Caco-2 (cell line): ENCODE measurements around the gene ARL8B. TPM values are rescaled to one million over a fixed set of nuclear protein-coding genes. Genes with fewer than 3 reads are reported as not detected.
A peak's percentile ranks its signal among the peaks of the same experiment; 100 is the strongest.

Experiments used
- BruUV-seq: library from RNA; stranded (reverse); fragments of 400-500 nt; replicated peaks from 2 replicates; lab custom pipeline; 2021; lab: Mats Ljungman, UMichigan
- CTCF ChIA-PET: fragments of 300-600 bp; sonication (Branson Sonifier 250); formaldehyde crosslinking; loops from one replicate; lab custom pipeline; 2022; ENCODE audit warnings: antibody characterized with exemption; lab: Charles Lee
- POLR2A ChIA-PET: fragments of 300-600 bp; sonication (Branson Sonifier 250); formaldehyde crosslinking; loops from one replicate; lab custom pipeline; 2022; ENCODE audit warnings: antibody characterized with exemption; lab: Charles Lee
- DNase-seq, 2 experiments: peaks; one replicate each; pipeline versions ENCODE4 v3.0.0 to v3.0.0-alpha.2; 2020 to 2022
- H3K27me3 ChIP-seq: replicated peaks from 2 replicates; pipeline ENCODE4 v1.6.0; 2011; ENCODE audit warnings: low read length; ENCODE audit not compliant: control insufficient read depth, insufficient read depth
- H3K36me3 ChIP-seq: 2 replicates; pipeline ENCODE4 v1.5.1; 2011; ENCODE audit warnings: low read length; ENCODE audit not compliant: control insufficient read depth, insufficient read depth
- H3K4me1 ChIP-seq: fragments of 250-450 bp; sonication (Bioruptor Pico); 2 replicates; pipeline ENCODE4 v1.5.1; 2020; ENCODE audit warnings: mild to moderate bottlenecking
- H3K4me3 ChIP-seq: 2 replicates; pipeline ENCODE4 v1.5.1; 2011; ENCODE audit warnings: low read depth, mild to moderate bottlenecking, control low read depth, low read length
- H3K9me3 ChIP-seq: fragments of 250-450 bp; sonication (Bioruptor Pico); 2 replicates; pipeline ENCODE4 v1.5.1; 2020; ENCODE audit warnings: mild to moderate bottlenecking, moderate library complexity
- H3K27ac Mint-ChIP-seq: one replicate; pipeline ENCODE4 v1.8.0; 2022; ENCODE audit warnings: mixed read lengths; ENCODE audit not compliant: unreplicated experiment
- H3K27me3 Mint-ChIP-seq: one replicate; pipeline ENCODE4 v1.8.0; 2022; ENCODE audit warnings: mixed read lengths; ENCODE audit not compliant: insufficient read depth, unreplicated experiment
- H3K36me3 Mint-ChIP-seq: one replicate; pipeline ENCODE4 v1.8.0; 2022; ENCODE audit warnings: mild to moderate bottlenecking, mixed read lengths; ENCODE audit not compliant: insufficient read depth, unreplicated experiment
- H3K4me1 Mint-ChIP-seq: one replicate; pipeline ENCODE4 v1.8.0; 2022; ENCODE audit warnings: low read depth, mixed read lengths; ENCODE audit not compliant: unreplicated experiment
- H3K4me3 Mint-ChIP-seq: one replicate; pipeline ENCODE4 v1.8.0; 2022; ENCODE audit warnings: mild to moderate bottlenecking, moderate library complexity, mixed read lengths; ENCODE audit not compliant: unreplicated experiment
- H3K9me3 Mint-ChIP-seq: one replicate; pipeline ENCODE4 v1.8.0; 2022; ENCODE audit warnings: mixed read lengths; ENCODE audit not compliant: unreplicated experiment
- CTCF ChIP-seq, 2 experiments: fragments of 200-600 bp in 1 of 2; IDR thresholded peaks; 1 replicate in 1 of 2; 2 replicates in 1 of 2; pipeline versions ENCODE4 v1.5.1 to v1.8.0; 2011 to 2022; ENCODE audit warnings: antibody characterized with exemption in 1 of 2, control low read depth in 1 of 2, inconsistent platforms in 1 of 2, low read depth in 1 of 2, low read length in 1 of 2, mild to moderate bottlenecking in 1 of 2, moderate library complexity in 1 of 2; ENCODE audit not compliant: insufficient read depth in 1 of 2, severe bottlenecking in 1 of 2, unreplicated experiment in 1 of 2
- intact Hi-C: fragments of 100-400 bp; cut with micrococcal nuclease; formaldehyde crosslinking; loops from one replicate; pipeline ENCODE4 v1.10.0; 2022; ENCODE audit not compliant: unreplicated experiment
- total RNA-seq: library from RNA; stranded (reverse); gene quantifications from 2 replicates; pipeline ENCODE4 v1.2.3, GENCODE V29; 2022

Gene ARL8B
- total RNA-seq, 1 experiment from 2014 or later = 65.0 TPM

DNA sequence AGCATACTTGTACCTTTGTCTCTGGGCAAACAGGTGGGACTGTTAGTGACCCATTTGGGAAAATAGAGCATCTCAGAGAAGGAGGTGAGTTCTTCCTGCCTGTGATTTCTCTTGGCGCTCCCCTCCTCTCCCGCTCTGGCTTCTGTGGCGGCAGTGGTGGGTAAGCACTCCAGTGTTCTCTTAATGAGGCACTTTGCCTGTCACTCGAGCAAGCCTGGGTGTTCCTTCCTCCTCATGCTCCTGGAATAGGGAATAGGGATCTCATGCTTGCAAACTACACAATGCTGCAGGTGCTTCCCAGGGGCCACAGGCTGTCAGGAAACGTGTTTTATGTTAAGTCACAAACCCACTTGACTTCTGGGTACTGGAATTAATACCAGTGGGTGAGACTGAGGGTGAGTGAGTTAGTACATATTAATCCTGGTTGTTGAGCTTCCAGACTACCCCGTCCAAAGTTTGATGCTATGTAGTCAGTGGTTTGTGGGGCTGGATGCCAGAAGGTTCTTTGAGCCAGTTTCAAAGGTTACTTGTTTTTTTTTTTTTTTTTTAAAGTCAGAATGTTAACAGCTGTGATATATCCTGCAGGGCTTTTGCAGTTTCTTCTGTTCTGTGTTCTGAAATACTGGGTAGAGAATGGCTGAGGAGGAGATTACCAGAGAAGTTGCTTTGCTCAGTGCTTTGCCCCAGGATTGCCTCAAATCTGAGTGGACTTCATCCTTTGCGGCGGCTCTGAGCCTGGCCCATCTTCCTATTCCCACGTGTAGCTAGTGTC lies 95.9 kb downstream of the ARL8B start:
- Mint-ChIP-seq H3K27ac (peak overlapping the region; percentile 22), H3K36me3 (peaks cover 55% of the 10 kb centered on the region), H3K27me3 (no peaks in the 10 kb centered on the region), H3K4me1 (peaks cover 6% of the 10 kb centered on the region), H3K9me3 (no peaks in the 10 kb centered on the region), H3K4me3 (no peak overlapping the region)
- H3K4me3 ChIP-seq = no peak overlapping the region
- intact Hi-C loops = no loop called here
- H3K36me3 ChIP-seq = peaks cover 2% of the 10 kb centered on the region
- no peaks in the 10 kb centered on the region for H3K4me1 ChIP-seq
- H3K9me3 ChIP-seq = no peaks in the 10 kb centered on the region
- TF ChIP-seq CTCF (IDR thresholded peaks at IDR 0.05; ENCODE audit: insufficient read depth in 1 of 2, low read depth in 1 of 2, low read length in 1 of 2, severe bottlenecking in 1 of 2, unreplicated experiment in 1 of 2) = no peak
- no peaks in the 10 kb centered on the region for H3K27me3 ChIP-seq
- no TSS peak for BruUV-seq
- POLR2A ChIA-PET = no interaction called here
- DNase-seq = no peak
- CTCF ChIA-PET = no interaction called here

GRCh38 chr3:5218815-5219214 lies 96.7 kb downstream of the ARL8B start:
- no peaks in the 10 kb centered on the region for H3K4me1 ChIP-seq
- ChIA-PET POLR2A (no interaction called here), CTCF (interaction anchor here (0.8 kb wide), 1 partner anchor 16 kb away, joined by 3 read pairs; no protein-coding TSS in a partner anchor)
- no TSS peak for BruUV-seq
- Mint-ChIP-seq H3K36me3 (peaks cover 48% of the 10 kb centered on the region), H3K27me3 (no peaks in the 10 kb centered on the region), H3K9me3 (no peaks in the 10 kb centered on the region), H3K4me3 (no peak overlapping the region), H3K4me1 (peaks cover 6% of the 10 kb centered on the region), H3K27ac (peak overlapping the region; percentile 22)
- DNase-seq = no peak
- H3K27me3 ChIP-seq = no peaks in the 10 kb centered on the region
- intact Hi-C loops = no loop called here
- H3K36me3 ChIP-seq = peaks cover 2% of the 10 kb centered on the region
- H3K4me3 ChIP-seq = no peak overlapping the region
- H3K9me3 ChIP-seq = no peaks in the 10 kb centered on the region
- no peak for TF ChIP-seq CTCF (IDR thresholded peaks at IDR 0.05; ENCODE audit: insufficient read depth in 1 of 2, low read depth in 1 of 2, low read length in 1 of 2, severe bottlenecking in 1 of 2, unreplicated experiment in 1 of 2)

DNA sequence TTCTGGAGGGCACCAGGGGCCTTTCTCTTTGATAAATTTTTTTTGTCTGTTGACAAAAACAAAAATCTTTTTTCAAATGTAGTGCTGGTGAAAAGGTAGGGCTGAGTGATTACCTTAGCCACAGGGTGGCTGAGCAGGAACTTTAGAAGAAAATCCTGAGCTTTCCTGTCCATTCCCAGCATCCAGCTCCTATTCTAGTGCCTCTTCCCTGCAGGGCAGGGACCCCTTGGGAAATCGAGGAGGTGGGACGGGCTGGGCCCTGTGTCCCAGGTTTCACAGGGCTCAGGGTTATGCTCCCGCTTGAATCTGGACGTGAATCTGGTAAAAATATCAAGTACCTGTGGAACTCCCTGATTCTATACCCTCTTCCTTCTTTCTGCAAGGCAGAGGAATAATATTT lies 97.1 kb downstream of the ARL8B start:
- POLR2A ChIA-PET = no interaction called here
- peaks cover 44% of the 10 kb centered on the region for H3K36me3 Mint-ChIP-seq
- no peak for DNase-seq
- H3K4me1 ChIP-seq = no peaks in the 10 kb centered on the region
- H3K9me3 ChIP-seq = no peaks in the 10 kb centered on the region
- intact Hi-C loops = no loop called here
- H3K36me3 ChIP-seq = peaks cover 1% of the 10 kb centered on the region
- H3K4me3 ChIP-seq = no peak overlapping the region
- H3K4me3 Mint-ChIP-seq = no peak overlapping the region
- H3K27me3 ChIP-seq = no peaks in the 10 kb centered on the region
- H3K27ac Mint-ChIP-seq = no peak overlapping the region
- peaks cover 6% of the 10 kb centered on the region for H3K4me1 Mint-ChIP-seq
- no TSS peak for BruUV-seq
- CTCF ChIA-PET = interaction anchor here (0.8 kb wide), 1 partner anchor 17 kb away, joined by 3 read pairs; no protein-coding TSS in a partner anchor
- H3K27me3 Mint-ChIP-seq = no peaks in the 10 kb centered on the region
- no peak for TF ChIP-seq CTCF (IDR thresholded peaks at IDR 0.05; ENCODE audit: insufficient read depth in 1 of 2, low read depth in 1 of 2, low read length in 1 of 2, severe bottlenecking in 1 of 2, unreplicated experiment in 1 of 2)
- no peaks in the 10 kb centered on the region for H3K9me3 Mint-ChIP-seq
